Subcutaneous adipose tissue (tissue), 4 donors: ENCODE data around the gene MS4A6A. TPM values are rescaled to one million over a fixed set of nuclear protein-coding genes. Genes with fewer than 3 reads are reported as not detected.

Source experiments
- total RNA-seq, 4 donors: library from RNA; depleted of rRNA; stranded (reverse); fragments of >200 nt; gene quantifications; one replicate each; pipeline ENCODE4 v1.1.0, GENCODE V29; 2016
- TF ChIP-seq, protein P1 (sequence below): fragments of 450-650 bp; IDR thresholded peaks from one replicate; pipeline ENCODE4 v1.5.1; 2016; ENCODE audit warnings: low read depth, mild to moderate bottlenecking, control low read depth, antibody characterized with exemption, moderate library complexity

MS4A6A gene
- total RNA-seq, 4 donors from 2014 or later = 99.1 to 515 (median 268) TPM

DNA sequence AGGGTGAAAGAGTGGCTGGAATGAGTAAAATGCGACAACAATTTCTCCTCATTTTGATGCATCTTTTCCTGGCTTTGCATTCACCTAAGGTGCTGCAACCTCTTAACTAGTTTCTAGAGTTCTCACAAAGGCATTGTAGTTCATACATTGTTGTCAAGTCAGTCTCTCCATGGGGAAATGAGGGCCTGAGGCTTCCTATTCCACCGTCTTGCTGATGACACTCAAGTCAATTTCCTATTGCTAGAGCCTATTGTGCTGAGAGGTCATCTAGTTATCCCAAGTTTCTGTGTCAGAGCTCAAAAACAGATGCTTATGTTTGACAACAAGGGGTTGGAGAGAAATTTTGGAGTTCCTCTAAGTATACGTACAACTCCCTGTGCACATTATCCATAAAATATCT lies 11.6 kb upstream of the MS4A6A start:
- TF ChIP-seq, protein P1, sequence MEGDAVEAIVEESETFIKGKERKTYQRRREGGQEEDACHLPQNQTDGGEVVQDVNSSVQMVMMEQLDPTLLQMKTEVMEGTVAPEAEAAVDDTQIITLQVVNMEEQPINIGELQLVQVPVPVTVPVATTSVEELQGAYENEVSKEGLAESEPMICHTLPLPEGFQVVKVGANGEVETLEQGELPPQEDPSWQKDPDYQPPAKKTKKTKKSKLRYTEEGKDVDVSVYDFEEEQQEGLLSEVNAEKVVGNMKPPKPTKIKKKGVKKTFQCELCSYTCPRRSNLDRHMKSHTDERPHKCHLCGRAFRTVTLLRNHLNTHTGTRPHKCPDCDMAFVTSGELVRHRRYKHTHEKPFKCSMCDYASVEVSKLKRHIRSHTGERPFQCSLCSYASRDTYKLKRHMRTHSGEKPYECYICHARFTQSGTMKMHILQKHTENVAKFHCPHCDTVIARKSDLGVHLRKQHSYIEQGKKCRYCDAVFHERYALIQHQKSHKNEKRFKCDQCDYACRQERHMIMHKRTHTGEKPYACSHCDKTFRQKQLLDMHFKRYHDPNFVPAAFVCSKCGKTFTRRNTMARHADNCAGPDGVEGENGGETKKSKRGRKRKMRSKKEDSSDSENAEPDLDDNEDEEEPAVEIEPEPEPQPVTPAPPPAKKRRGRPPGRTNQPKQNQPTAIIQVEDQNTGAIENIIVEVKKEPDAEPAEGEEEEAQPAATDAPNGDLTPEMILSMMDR = no peak

DNA sequence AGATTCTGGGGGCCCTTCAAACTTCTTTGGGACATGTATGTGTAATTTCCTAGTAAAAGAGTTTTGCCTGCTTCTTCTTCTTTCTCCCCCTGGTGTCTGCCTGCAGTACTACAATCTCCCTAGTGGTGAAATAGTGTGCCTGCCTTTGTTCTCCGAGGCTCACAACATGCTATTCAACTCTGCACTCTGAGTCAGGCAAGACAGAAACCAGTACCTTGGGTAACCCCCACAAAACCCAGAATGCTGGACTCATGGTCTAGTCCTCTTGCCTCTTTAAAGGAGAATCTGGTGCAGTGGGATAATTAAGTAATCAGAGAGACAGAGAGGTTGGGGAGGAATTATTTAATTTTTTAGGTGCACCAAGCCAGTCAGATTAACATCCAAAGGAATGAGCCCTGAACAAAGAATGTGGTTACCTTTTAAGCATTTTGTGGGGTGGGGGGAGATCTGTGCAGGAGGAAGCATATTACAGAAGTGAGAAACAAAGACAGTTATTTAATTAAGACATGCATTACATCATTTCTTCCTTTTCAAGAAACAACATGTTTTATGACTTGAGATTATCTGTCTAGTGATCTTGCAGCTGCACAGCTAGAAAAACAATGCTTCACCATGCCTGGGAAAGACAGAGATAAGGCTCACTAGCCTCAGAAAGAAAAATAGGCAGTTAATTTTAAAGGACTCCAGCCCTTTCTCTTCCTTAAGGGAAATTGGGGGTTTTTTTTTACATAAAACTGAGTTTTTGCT lies 11.0 kb upstream of the MS4A6A start:
- TF ChIP-seq, protein P1 = no peak

DNA sequence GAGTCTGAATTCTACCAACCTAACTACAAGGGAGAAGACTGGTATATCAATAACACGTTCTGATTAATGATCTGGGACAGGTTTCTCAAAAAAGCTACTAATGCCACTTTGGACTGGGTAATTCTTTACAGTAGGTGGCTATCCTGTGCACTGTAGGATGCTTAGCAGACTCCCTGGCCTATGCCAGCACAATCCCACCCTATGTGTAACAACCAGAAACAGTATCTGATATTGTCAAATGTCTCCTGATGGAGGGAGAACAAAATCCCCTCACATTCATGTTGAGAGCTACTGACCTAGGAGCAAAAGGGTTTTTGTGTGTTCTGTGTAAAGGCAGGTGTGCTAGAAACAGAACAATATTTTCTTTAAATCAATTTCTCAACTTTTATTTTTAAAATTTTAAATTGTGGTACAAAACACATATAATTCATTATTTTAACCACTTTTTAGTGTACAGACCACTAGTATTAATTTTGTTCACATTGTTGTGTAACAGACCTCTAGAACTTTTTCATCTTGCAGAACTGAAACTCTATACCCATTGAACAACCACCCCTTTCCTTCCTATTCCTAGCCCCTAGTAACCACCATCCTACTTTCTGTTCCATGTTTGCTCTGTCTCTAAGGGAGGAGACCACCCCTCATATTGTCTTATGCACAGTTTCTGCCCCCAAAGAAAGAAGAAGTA lies 2.1 kb upstream of the MS4A6A start:
- TF ChIP-seq, protein P1 = no peak

DNA sequence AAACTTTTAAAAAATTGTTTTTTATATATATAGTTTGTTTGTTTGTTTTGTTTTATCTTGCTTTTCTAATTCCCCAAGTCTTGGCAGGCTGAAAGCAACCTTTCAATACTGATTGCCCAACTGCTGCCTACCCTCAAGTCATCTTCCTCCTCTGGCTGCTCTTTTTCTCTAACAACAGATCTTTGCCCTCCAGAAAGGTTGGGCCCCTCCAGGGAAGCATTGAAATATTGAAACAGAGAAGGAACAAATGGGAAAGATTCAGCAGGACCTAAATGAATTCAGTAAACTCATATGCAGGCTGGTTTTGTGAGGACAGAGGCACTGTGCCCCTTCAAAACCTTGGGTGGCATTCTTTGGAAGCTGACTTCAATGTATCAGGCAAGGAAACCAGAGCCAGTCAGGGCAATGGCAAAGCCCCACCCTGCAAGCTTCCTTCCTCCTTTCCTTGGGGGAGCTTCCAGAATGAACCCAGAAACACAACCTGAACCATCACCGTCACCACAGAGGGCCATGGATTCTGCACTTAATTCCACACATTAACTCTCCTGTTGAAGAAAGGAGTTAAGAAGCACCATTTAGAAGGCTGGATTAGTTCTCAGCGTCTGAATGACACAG lies 815 bp upstream of the MS4A6A start:
- TF ChIP-seq, protein P1 = no peak

DNA sequence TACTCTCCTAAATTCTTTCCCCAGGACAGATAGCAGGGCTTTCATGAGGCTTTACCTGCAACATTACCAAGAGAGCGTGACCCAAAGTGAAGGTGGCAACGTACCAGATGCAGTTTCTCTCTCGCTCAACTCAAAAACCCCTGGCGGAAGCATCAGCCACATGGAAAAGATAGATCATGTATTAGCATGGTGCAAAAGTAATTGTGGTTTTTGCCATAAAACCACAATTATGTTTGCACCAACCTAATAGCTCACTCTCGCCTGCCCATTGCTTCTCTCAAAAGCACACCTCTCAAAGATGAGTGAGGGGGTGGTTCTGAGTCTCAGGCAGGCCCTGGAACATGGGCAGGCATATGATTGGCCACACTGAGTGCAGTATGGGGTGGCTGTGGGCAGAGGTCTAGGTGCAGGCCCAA lies 7.0 kb downstream of the MS4A6A start:
- TF ChIP-seq, protein P1 = no peak

DNA sequence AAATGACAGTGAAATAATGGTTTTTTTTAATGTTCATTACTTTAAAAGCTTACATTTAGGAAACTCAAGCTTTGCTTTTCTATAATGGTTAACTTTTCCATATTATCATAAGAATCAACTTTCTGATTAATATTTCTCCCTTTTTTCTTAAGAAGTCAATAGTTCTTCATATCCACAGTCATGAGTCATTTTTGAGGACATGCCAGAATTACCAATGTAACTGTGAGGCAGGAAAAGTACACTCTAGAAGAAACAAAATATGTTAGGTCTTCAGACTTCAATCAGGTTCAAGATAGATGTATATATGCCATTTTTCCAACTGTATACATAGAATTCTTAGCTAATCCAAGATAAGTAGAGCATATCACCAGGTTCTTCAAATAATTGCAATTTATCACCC lies 10.9 kb downstream of the MS4A6A start:
- TF ChIP-seq, protein P1 = no peak

DNA sequence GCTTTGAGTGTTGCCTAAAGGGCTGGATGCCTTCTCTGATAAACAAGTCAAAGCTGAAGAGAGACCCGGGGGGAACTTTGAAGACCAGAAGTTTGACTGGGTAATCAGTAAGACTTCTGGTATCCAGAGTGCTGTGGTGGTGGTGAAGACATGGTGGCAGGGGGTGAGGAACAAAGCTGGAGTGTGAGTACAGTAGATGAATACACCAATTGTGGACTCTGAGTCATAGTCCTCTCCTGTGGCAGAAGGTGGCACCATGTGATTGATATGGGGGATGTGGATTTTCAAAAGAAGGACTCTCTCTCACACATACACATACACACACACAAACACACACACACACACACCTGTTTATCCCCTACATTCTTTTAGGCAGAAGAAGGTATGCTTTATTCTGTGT lies 12.3 kb downstream of the MS4A6A start:
- TF ChIP-seq, protein P1 = no peak
